H1 (cell line): ENCODE results near the gene KANSL1L. TPM values are rescaled to one million over a fixed set of nuclear protein-coding genes. Genes with fewer than 3 reads are reported as not detected.

Experiments used
- JUND ChIP-seq: IDR thresholded peaks from 2 replicates; pipeline ENCODE4 v1.6.1; 2011; ENCODE audit warnings: mild to moderate bottlenecking, improper control_type of control experiment, low read length
- SP2 ChIP-seq: IDR thresholded peaks from 2 replicates; pipeline ENCODE4 v1.6.1; 2012; ENCODE audit warnings: mild to moderate bottlenecking, low read length, inconsistent platforms
- SP4 ChIP-seq: IDR thresholded peaks from 2 replicates; pipeline ENCODE4 v1.6.1; 2012; ENCODE audit warnings: low read length, inconsistent platforms
- polyA plus RNA-seq, 7 experiments: library from polyadenylated mRNA; depleted of rRNA in 3 of 7; stranded (reverse) in 5 of 7; unstranded in 2 of 7; fragments of >200 nt in 5 of 7; fragments of 200-250 nt in 2 of 7; gene quantifications; 1 replicate in 5 of 7; 2 replicates in 1 of 7; 4 replicates in 1 of 7; pipeline versions ENCODE4 v1.2.1 to v1.2.3, GENCODE V29; 2011 to 2013; ENCODE audit warnings: missing spikeins in 2 of 7, mixed read lengths in 2 of 7
- total RNA-seq: library from RNA; stranded (reverse); fragmentation: NEBNext Ultra II Directional; extraction: Animal tissue kit (Norgen Biotek cat#: 25700); gene quantifications from 2 replicates; pipeline ENCODE4 v1.2.1, GENCODE V29; 2021

The KANSL1L gene
- total and polyA plus RNA-seq, 2 of the 8 experiments (the other 6 are each of a cell fraction or from before 2014, with no cell fraction given), result 5.4 to 17.2 TPM

GRCh38 chr2:210072493-210072892 lies 98.7 kb downstream of the KANSL1L start (continued):
- TF ChIP-seq SP2 (no peak), SP4 (no peak), JUND (no peak)
